ENCODE results near the gene CDCA8. TPM values are rescaled to one million over a fixed set of nuclear protein-coding genes. Genes with fewer than 3 reads are reported as not detected.

Gene CDCA8
- total and polyA plus RNA-seq, 2 of the 8 experiments (the other 6 are each of a cell fraction or from before 2014, with no cell fraction given) = 43.9 to 46.2 TPM

DNA sequence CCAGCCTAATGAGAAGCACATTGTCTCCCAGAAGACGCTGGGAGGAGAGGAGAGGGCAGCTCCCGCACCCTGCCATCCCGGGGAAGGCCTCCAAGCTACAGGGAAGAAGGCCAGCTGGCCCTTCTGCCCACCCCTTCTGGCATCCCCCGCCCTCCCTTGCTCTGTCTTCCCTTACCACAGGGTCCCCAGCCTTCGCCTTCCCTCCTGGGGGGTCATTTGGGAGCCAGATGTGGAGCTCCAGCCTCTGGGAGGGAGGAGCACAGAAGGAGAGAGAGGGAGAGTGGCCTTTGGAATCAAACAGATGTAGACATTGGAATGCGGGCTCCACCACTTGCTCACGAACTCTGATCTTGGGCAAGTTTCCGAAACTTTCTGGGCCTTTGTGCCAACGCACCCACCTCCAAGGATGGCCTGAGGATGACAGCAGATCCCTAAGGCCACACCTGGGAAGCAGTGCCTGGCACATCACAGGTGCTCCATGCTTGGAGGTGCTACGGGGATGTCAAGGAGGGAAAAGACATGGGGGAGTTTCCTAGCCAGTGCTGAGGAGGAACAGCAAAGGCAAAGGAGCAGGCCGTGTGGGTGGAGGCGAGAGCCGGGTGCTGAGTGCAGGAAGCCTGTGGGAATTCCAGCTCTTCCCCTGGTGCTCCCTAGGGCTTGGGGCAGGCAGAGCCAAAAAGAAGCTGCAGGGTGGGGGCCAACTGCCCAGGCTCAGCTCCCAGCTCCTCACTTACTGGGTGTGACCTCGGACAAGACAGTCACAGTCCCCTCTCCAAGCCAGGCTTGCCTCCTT lies 34.5 kb upstream of the CDCA8 start (continued):
- TF ChIP-seq TAF1 (IDR thresholded peaks at IDR 0.05; ENCODE audit: low read depth, low read length) (no peak), CBX5 (IDR thresholded peaks at IDR 0.05; ENCODE audit: low read depth, low read length) (no peak), SIX5 (IDR thresholded peaks at IDR 0.05; ENCODE audit: low read depth, low read length) (no peak)
- TF ChIP-seq, protein P1, sequence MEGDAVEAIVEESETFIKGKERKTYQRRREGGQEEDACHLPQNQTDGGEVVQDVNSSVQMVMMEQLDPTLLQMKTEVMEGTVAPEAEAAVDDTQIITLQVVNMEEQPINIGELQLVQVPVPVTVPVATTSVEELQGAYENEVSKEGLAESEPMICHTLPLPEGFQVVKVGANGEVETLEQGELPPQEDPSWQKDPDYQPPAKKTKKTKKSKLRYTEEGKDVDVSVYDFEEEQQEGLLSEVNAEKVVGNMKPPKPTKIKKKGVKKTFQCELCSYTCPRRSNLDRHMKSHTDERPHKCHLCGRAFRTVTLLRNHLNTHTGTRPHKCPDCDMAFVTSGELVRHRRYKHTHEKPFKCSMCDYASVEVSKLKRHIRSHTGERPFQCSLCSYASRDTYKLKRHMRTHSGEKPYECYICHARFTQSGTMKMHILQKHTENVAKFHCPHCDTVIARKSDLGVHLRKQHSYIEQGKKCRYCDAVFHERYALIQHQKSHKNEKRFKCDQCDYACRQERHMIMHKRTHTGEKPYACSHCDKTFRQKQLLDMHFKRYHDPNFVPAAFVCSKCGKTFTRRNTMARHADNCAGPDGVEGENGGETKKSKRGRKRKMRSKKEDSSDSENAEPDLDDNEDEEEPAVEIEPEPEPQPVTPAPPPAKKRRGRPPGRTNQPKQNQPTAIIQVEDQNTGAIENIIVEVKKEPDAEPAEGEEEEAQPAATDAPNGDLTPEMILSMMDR (IDR thresholded peaks at IDR 0.05; ENCODE audit: control extremely low read depth in 1 of 3, insufficient read depth in 1 of 3, low read depth in 1 of 3, low read length in 3 of 3) = no peak

Data from H1 (cell line).